HepG2 (cell line): ENCODE data around the gene TRMT2A. TPM values are rescaled to one million over a fixed set of nuclear protein-coding genes. Genes with fewer than 3 reads are reported as not detected.

ENCODE experiments used
- ATAC-seq: fragments of 200-7000 bp; cut with Tn5 transposase; 3 replicates; pipeline ENCODE4 v1.9.1; 2020; ENCODE audit warnings: mild to moderate bottlenecking, moderate library complexity
- BruUV-seq: library from RNA; stranded (reverse); fragments of 400-500 nt; replicated peaks from 2 replicates; lab custom pipeline; 2021; lab: Mats Ljungman, UMichigan
- CTCF ChIA-PET: fragments of 300-600 bp; formaldehyde crosslinking; extraction: SDS; loops from one replicate; lab custom pipeline; 2021; ENCODE audit warnings: low total read pairs, inconsistent platforms, low intra/inter-chr PET ratio; lab: Yijun Ruan, JAX
- POLR2A ChIA-PET: fragments of 350-600 bp; sonication (Branson Sonifier 250); formaldehyde crosslinking; loops from one replicate; lab custom pipeline; 2020; ENCODE audit warnings: antibody characterized with exemption, inconsistent platforms; lab: Yijun Ruan, JAX
- DNase-seq: peaks from one replicate; pipeline ENCODE4 v3.0.0-alpha.2; 2015; ENCODE audit warnings: low spot score
- FAIRE-seq: peaks from 3 replicates; lab custom pipeline; 2011; peaks lifted over from hg19 to GRCh38; lab: Jason Lieb, UNC
- H2AFZ ChIP-seq: one replicate; pipeline ENCODE4 v1.6.1; 2011; ENCODE audit warnings: low read length, inconsistent platforms
- H3K27ac ChIP-seq: fragments of 300-600 bp; 3 replicates; pipeline ENCODE4 v1.8.0; 2011; ENCODE audit warnings: mixed run types, mild to moderate bottlenecking, mixed read lengths, low read length, inconsistent platforms; ENCODE audit not compliant: insufficient read depth; ENCODE audit errors: extremely low read length
- H3K27me3 ChIP-seq, 2 experiments: fragments of 200-600 bp in 1 of 2; 2 replicates in 1 of 2; 3 replicates in 1 of 2; pipeline versions ENCODE4 v1.6.0 to v1.8.0; 2011; ENCODE audit warnings: low read length in 2 of 2, mild to moderate bottlenecking in 2 of 2, moderate library complexity in 2 of 2, inconsistent platforms in 1 of 2; ENCODE audit not compliant: insufficient read depth in 2 of 2, control insufficient read depth in 1 of 2
- H3K36me3 ChIP-seq, 2 experiments: fragments of 200-600 bp in 1 of 2; replicated peaks in 1 of 2; 2 replicates in 1 of 2; 3 replicates in 1 of 2; pipeline versions ENCODE4 v1.5.1 to v1.8.0; 2011; ENCODE audit warnings: low read length in 2 of 2, inconsistent platforms in 1 of 2; ENCODE audit not compliant: insufficient read depth in 2 of 2, control insufficient read depth in 1 of 2
- H3K4me1 ChIP-seq: 2 replicates; pipeline ENCODE4 v1.5.1; 2012; ENCODE audit warnings: low read length, inconsistent platforms; ENCODE audit not compliant: insufficient read depth
- H3K4me2 ChIP-seq: 2 replicates; pipeline ENCODE4 v1.6.0; 2011; ENCODE audit warnings: low read depth, low read length, inconsistent platforms
- H3K4me3 ChIP-seq, 3 experiments: fragments of 200-600 bp in 1 of 3; sonication (generic), shearing (Covaris generic) in 1 of 3; replicated peaks in 1 of 3; 2 replicates each; pipeline ENCODE4 v1.5.1; 2011 to 2016; ENCODE audit warnings: low read length in 3 of 3, inconsistent platforms in 2 of 3, low read depth in 2 of 3, mild to moderate bottlenecking in 2 of 3, control low read depth in 1 of 3, mixed read lengths in 1 of 3; ENCODE audit not compliant: insufficient read depth in 1 of 3
- H3K79me2 ChIP-seq: one replicate; pipeline ENCODE4 v1.6.1; 2011; ENCODE audit warnings: low read length, inconsistent platforms; ENCODE audit not compliant: insufficient read depth
- H3K9ac ChIP-seq: 2 replicates; pipeline ENCODE4 v1.6.0; 2011; ENCODE audit warnings: mild to moderate bottlenecking, low read depth, low read length, inconsistent platforms; ENCODE audit not compliant: insufficient read depth
- H3K9me3 ChIP-seq: 2 replicates; pipeline ENCODE4 v1.5.1; 2012; ENCODE audit warnings: mild to moderate bottlenecking, low read length
- H4K20me1 ChIP-seq: 2 replicates; pipeline ENCODE4 v1.6.0; 2011; ENCODE audit warnings: inconsistent platforms, mild to moderate bottlenecking, low read length, moderate library complexity; ENCODE audit not compliant: insufficient read depth
- BRD4 ChIP-seq: sonication (generic); formaldehyde crosslinking; IDR thresholded peaks from 2 replicates; pipeline ENCODE4 v1.4.0; 2020; ENCODE audit warnings: missing genetic modification reagents
- ESRRA ChIP-seq: sonication (generic); formaldehyde crosslinking; IDR thresholded peaks from 2 replicates; pipeline ENCODE4 v1.5.1; 2020; ENCODE audit warnings: mild to moderate bottlenecking, low read depth, missing genetic modification reagents
- HHEX ChIP-seq: IDR thresholded peaks from 2 replicates; pipeline ENCODE4 v1.6.1; 2016; ENCODE audit warnings: control low read depth
- JDP2 ChIP-seq: sonication (generic); formaldehyde crosslinking; IDR thresholded peaks from 2 replicates; pipeline ENCODE4 v1.8.1; 2022; ENCODE audit warnings: missing genetic modification reagents, borderline replicate concordance
- RBFOX2 ChIP-seq: fragments of 200-400 bp; formaldehyde crosslinking; IDR thresholded peaks from 2 replicates; pipeline ENCODE4 v1.6.1; 2017; ENCODE audit warnings: low read depth, mild to moderate bottlenecking, low read length
- RBM39 ChIP-seq: fragments of 200-400 bp; formaldehyde crosslinking; IDR thresholded peaks from one replicate; pipeline ENCODE4 v1.6.1; 2018; ENCODE audit warnings: antibody characterized with exemption, mild to moderate bottlenecking, low read depth, low read length; ENCODE audit not compliant: poor library complexity, severe bottlenecking
- RCOR2 ChIP-seq: IDR thresholded peaks from 2 replicates; pipeline ENCODE4 v1.6.1; 2016; ENCODE audit warnings: missing biosample characterization, missing genetic modification reagents
- RNF2 ChIP-seq: fragments of 450-650 bp; conservative IDR thresholded peaks from 2 replicates; pipeline ENCODE4 v1.6.1; 2016; ENCODE audit warnings: low read depth
- SAFB2 ChIP-seq: sonication (generic); formaldehyde crosslinking; IDR thresholded peaks from 2 replicates; pipeline ENCODE4 v1.5.1; 2020; ENCODE audit warnings: missing genetic modification reagents, low read depth, mild to moderate bottlenecking, borderline replicate concordance
- SNAI1 ChIP-seq: sonication (generic); formaldehyde crosslinking; IDR thresholded peaks from 2 replicates; pipeline ENCODE4 v1.5.0; 2020; ENCODE audit warnings: mild to moderate bottlenecking, missing genetic modification reagents, borderline replicate concordance
- SNRNP70 ChIP-seq: fragments of 200-400 bp; formaldehyde crosslinking; IDR thresholded peaks from 2 replicates; pipeline ENCODE4 v1.6.1; 2017; ENCODE audit warnings: mild to moderate bottlenecking, low read depth, low read length, moderate library complexity
- SOX6 ChIP-seq, 2 experiments: fragments of 450-650 bp in 1 of 2; sonication (generic) in 1 of 2; formaldehyde crosslinking in 1 of 2; IDR thresholded peaks; 2 replicates each; pipeline versions ENCODE4 v1.4.0 to v1.6.1; 2017 to 2020; ENCODE audit warnings: antibody characterized with exemption in 1 of 2, mild to moderate bottlenecking in 1 of 2, missing genetic modification reagents in 1 of 2
- TCF12 ChIP-seq, 2 experiments: fragments of 450-650 bp in 1 of 2; sonication (generic) in 1 of 2; formaldehyde crosslinking in 1 of 2; IDR thresholded peaks; 2 replicates each; pipeline versions ENCODE4 v1.6.1 to v1.8.0; 2017 to 2022; ENCODE audit warnings: antibody characterized with exemption in 1 of 2, mild to moderate bottlenecking in 1 of 2, missing genetic modification reagents in 1 of 2, moderate library complexity in 1 of 2
- TRIM24 ChIP-seq: sonication (generic); formaldehyde crosslinking; IDR thresholded peaks from 2 replicates; pipeline ENCODE4 v1.8.0; 2022; ENCODE audit warnings: mild to moderate bottlenecking, missing genetic modification reagents
- ZNF205 ChIP-seq: IDR thresholded peaks from 2 replicates; pipeline ENCODE4 v1.6.1; 2018; ENCODE audit warnings: missing biosample characterization, missing genetic modification reagents
- ZNF501 ChIP-seq: sonication (generic); formaldehyde crosslinking; IDR thresholded peaks from 2 replicates; pipeline ENCODE4 v1.5.1; 2020; ENCODE audit warnings: mild to moderate bottlenecking, moderate library complexity, missing genetic modification reagents
- ZNF543 ChIP-seq: sonication (generic); formaldehyde crosslinking; IDR thresholded peaks from 2 replicates; pipeline ENCODE4 v1.4.0; 2020; ENCODE audit warnings: mild to moderate bottlenecking, missing genetic modification reagents
- ZNF558 ChIP-seq: sonication (generic); formaldehyde crosslinking; IDR thresholded peaks from 2 replicates; pipeline ENCODE4 v1.9.0; 2022; ENCODE audit warnings: mild to moderate bottlenecking, missing genetic modification reagents, borderline replicate concordance
- ZNF607 ChIP-seq: sonication (generic); formaldehyde crosslinking; IDR thresholded peaks from 2 replicates; pipeline ENCODE4 v1.5.1; 2020; ENCODE audit warnings: missing genetic modification reagents, mild to moderate bottlenecking, borderline replicate concordance
- ZNF790 ChIP-seq: sonication (generic); formaldehyde crosslinking; IDR thresholded peaks from 2 replicates; pipeline ENCODE4 v1.8.0; 2022; ENCODE audit warnings: missing genetic modification reagents, mild to moderate bottlenecking, borderline replicate concordance
- ZSCAN9 ChIP-seq: IDR thresholded peaks from 2 replicates; pipeline ENCODE4 v1.6.1; 2016; ENCODE audit warnings: borderline replicate concordance
- WGBS: methylation state at CpG from one replicate; pipeline ENCODE4 v1.1.6; 2017; ENCODE audit warnings: low lambda C conversion rate; 5-methylcytosine and 5-hydroxymethylcytosine counted together
- in situ Hi-C: cut with HindIII; loops from 2 replicates; pipeline ENCODE4 v1.10.0; 2017; ENCODE audit warnings: low pct_unique_long_range_greater_than_20kb; ENCODE audit not compliant: extremely low pct_ligation_motif_present
- intact Hi-C: fragments of 100-400 bp; cut with micrococcal nuclease; formaldehyde crosslinking; loops from one replicate; pipeline ENCODE4 v1.10.0; 2022; ENCODE audit not compliant: unreplicated experiment
- polyA plus RNA-seq, 8 experiments: library from polyadenylated mRNA; depleted of rRNA in 3 of 8; stranded (reverse) in 7 of 8; unstranded in 1 of 8; fragments of >200 nt; fragmentation: Illumina TruSeq in 4 of 8; extraction: Trizol in 4 of 8; gene quantifications; 2 replicates each; pipeline versions ENCODE4 v1.2.1 to v1.2.3, GENCODE V29; 2011 to 2016; ENCODE audit warnings: low read depth in 4 of 8, missing spikeins in 1 of 8, mixed read lengths in 1 of 8; ENCODE audit not compliant: insufficient read depth in 1 of 8
- total RNA-seq, 5 experiments: library from RNA; depleted of rRNA; stranded (reverse); fragments of >200 nt; fragmentation: Illumina TruSeq; extraction: Trizol; gene quantifications; 2 replicates each; pipeline ENCODE4 v1.2.3, GENCODE V29; 2016; ENCODE audit warnings: low read depth in 1 of 5
- TF ChIP-seq, protein P1 (sequence below): IDR thresholded peaks from 2 replicates; pipeline ENCODE4 v1.6.1; 2016; ENCODE audit warnings: missing genetic modification reagents, missing compliant biosample characterization
- TF ChIP-seq, protein P2 (sequence below): sonication (generic); formaldehyde crosslinking; IDR thresholded peaks from 2 replicates; pipeline ENCODE4 v1.8.1; 2023; ENCODE audit warnings: mild to moderate bottlenecking, moderate library complexity, missing genetic modification reagents

The TRMT2A gene
- total and polyA plus RNA-seq, 2 of the 13 experiments (the other 11 are each of a cell fraction or from before 2014, with no cell fraction given) = 24.0 to 30.3 TPM

DNA sequence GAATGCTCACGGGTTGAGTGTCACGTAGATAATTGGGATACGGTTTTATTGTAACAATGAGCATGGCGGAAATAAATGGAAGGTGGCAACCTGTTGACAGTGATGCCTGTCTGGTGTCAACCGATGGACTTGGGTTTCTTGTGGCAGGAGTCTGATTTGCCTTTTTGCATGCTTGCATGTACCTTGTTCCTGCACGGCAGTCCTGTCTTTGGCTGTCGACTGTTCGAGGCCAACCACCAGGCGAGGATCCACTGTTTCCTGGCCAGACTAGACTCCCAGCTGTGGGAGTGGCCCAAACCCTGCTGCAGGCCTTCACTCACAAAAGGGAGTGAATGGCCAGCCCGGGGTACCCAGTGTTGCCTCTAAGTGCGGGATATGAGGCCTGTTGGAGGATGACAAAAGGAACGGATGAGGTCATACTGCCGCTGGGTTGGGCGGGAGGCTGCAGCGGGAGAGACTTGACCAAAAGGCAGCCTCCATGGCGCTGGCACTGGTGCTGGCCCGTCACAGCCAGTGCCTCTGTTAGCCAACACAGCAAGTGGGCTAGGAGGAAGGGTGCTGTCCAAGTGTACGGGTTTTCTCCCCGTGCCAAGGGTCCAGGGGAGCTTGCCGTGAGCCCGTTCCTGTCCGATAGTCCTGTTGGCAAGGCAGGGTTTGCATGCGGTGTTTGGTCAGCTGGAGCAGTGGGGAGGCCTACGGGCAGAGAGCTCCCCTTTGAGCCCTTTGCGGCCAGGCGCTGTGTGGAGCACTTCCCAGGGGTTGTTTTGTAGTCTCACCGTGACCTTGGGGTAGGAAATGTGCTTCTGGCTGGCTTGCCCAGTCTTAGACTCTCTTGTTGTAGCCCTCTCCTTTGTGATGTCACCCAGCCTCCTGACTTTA is 36.0 kb downstream of the TRMT2A start:
- Histone ChIP-seq H3K27me3 (no peaks in the 10 kb centered on the region; a peak in 2 of 5 replicates), H3K9ac (peak overlapping the region; percentile 95), H3K79me2 (peaks cover 55% of the 10 kb centered on the region), H4K20me1 (peaks cover 15% of the 10 kb centered on the region; the same call in 1 of the 2 replicates), H3K36me3 (peaks cover 8 to 13% of the 10 kb centered on the region in 2 experiments; a peak in 4 of 5 replicates), H2AFZ (no peak overlapping the region), H3K4me2 (peak overlapping the region; percentile 90), H3K4me1 (peaks cover 58% of the 10 kb centered on the region), H3K4me3 (peak overlapping the region; percentile 66 to 87 (median 75)), H3K9me3 (no peaks in the 10 kb centered on the region), H3K27ac (peak overlapping the region; percentile 85)
- ATAC-seq = peak; percentile 14
- FAIRE-seq = no peak
- DNase-seq = peak; percentile 43
- BruUV-seq = TSS peak; percentile 85
- ChIA-PET POLR2A (interaction anchor here (1.1 to 1.8 kb wide), 2 partner anchors 10 to 35 kb away, joined by 4 to 5 read pairs; partner anchors contain the start of gene RANBP1), CTCF (no interaction called here)
- in situ Hi-C loops (no loop called here), intact Hi-C loops (loop anchor here (5.0 kb wide), 1 partner anchor 36 kb away; the partner anchor contains the start of genes RANBP1 and TRMT2A)
- WGBS = under 1% methylated on average over 21 of the region's 27 CpGs
- no peak for TF ChIP-seq RCOR2
- TF ChIP-seq ESRRA (CRISPR knock-in tag) = no peak
- TF ChIP-seq TRIM24 = no peak
- TF ChIP-seq ZNF501 (CRISPR knock-in tag) = peak; percentile 35; the same call in 1 of the 2 replicates
- TF ChIP-seq RNF2 = peak; percentile 45; the same call in 1 of the 2 replicates
- 0 out of 2 replicates have a peak, but pooled peaks have one; percentile 15 for TF ChIP-seq ZNF607 (CRISPR knock-in tag)
- no peak for TF ChIP-seq ZSCAN9 (CRISPR knock-in tag)
- TF ChIP-seq ZNF558 = no peak
- no peak for TF ChIP-seq RBFOX2
- TF ChIP-seq ZNF543 (CRISPR knock-in tag) = no peak
- TF ChIP-seq ZNF205 (CRISPR knock-in tag) = no peak
- no peak for TF ChIP-seq RBM39
- TF ChIP-seq BRD4 = no peak
- TF ChIP-seq JDP2 (CRISPR knock-in tag) = no peak
- no peak for TF ChIP-seq TCF12 (IDR thresholded peaks at IDR 0.05)
- no peak for TF ChIP-seq TCF12 (CRISPR knock-in tag; IDR thresholded peaks at IDR 0.05)
- TF ChIP-seq ZNF790 = 0 out of 2 replicates have a peak, but pooled peaks have one; percentile 22
- no peak for TF ChIP-seq SAFB2 (CRISPR knock-in tag)
- no peak for TF ChIP-seq SNAI1 (CRISPR knock-in tag)
- TF ChIP-seq HHEX (CRISPR knock-in tag) = no peak
- no peak for TF ChIP-seq SOX6 (IDR thresholded peaks at IDR 0.05)
- peak; percentile 22; the same call in 1 of the 2 replicates for TF ChIP-seq SOX6 (CRISPR knock-in tag; IDR thresholded peaks at IDR 0.05)
- no peak for TF ChIP-seq SNRNP70
- TF ChIP-seq, protein P1, sequence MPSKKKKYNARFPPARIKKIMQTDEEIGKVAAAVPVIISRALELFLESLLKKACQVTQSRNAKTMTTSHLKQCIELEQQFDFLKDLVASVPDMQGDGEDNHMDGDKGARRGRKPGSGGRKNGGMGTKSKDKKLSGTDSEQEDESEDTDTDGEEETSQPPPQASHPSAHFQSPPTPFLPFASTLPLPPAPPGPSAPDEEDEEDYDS (CRISPR knock-in tag) = 0 out of 2 replicates have a peak, but pooled peaks have one; percentile 10
- TF ChIP-seq, protein P2, sequence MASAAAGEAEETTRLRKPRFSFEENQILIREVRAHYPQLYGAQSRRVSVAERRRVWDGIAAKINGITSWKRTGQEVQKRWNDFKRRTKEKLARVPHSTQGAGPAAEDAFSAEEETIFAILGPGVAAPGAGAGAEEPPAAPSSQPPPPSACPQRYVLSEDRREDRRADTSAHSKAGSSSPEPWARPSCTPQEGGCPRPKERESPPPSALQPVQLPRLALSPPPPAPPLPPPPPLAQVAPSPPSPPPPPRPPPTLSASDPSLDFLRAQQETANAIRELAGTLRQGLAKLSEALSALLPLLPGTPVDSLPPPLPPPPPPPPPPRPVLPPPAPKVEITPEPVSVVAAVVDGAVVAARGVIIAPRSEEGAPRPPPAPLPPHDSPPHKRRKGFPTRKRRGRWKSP (CRISPR knock-in tag) = peak; percentile 42; the same call in 1 of the 2 replicates
